Left renal cortex interstitium (tissue), 4 donors: ENCODE results near the gene ANP32A. TPM values are rescaled to one million over a fixed set of nuclear protein-coding genes. Genes with fewer than 3 reads are reported as not detected.

ENCODE experiments used
- DNase-seq, 4 donors: peaks; one replicate each; pipeline ENCODE4 v3.0.0-alpha.2; 2013; ENCODE audit warnings: low read depth in 4 of 4, low spot score in 2 of 4, missing footprints in 1 of 4
- polyA plus RNA-seq, 4 donors: library from polyadenylated mRNA; unstranded; fragments of 120-200 nt; gene quantifications; one replicate each; pipeline ENCODE4 v1.2.1, GENCODE V29; 2013; ENCODE audit not compliant: insufficient read length in 4 of 4

The ANP32A gene
- polyA plus RNA-seq, 4 donors, result 277 to 301 (median 286) TPM

- DNase-seq, result no peak
These were observed 36.5 kb downstream of the ANP32A start for GRCh38 chr15:68784206-68784605.

- DNase-seq, result no peak
These were observed 37.3 kb downstream of the ANP32A start for GRCh38 chr15:68783226-68784058.

GRCh38 chr15:68782589-68783161 lies 38.0 kb downstream of the ANP32A start:
- no peak for DNase-seq

GRCh38 chr15:68781766-68782588 lies 38.7 kb downstream of the ANP32A start:
- DNase-seq, result no peak

DNA sequence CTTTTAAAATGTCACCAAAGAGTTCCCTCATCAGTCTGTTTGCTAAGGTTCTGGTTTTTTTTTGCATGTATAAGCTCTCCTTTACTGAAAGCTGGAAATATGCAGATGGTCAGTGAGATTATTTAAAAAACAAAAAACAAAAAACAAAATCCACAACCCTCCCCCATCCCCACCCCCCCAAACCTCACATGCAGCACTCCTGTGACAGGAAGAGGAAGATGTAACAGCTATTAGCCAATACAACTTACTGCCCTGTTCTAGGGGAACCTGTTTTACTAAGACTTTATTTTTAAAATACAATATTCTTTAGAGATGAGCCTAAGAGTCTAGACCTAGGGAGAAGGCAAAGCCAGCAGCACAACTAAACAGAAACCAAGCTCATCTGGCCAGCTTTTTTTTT lies 39.5 kb downstream of the ANP32A start:
- no peak for DNase-seq

DNA sequence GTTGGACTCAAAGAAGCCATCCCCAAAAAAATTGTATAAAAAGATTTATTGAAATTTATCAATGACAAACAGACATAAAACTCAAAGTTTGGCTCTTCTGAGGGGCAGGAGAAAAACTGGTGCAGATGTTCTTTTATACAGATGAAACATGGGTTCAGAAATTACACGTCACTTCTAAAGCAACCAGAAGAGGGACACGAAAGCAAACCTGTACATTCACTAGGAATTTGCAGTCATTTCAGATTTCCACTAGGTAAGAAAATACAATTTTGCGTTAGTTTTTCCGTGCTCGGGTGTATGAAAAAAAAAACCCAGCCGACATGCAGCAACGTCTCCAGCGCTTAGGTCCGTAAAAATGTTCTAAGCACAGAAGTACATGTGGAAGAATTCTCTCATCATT lies 41.8 kb downstream of the ANP32A start:
- no peak for DNase-seq

GRCh38 chr15:68776477-68777270 lies 44.0 kb downstream of the ANP32A start:
- DNase-seq, result no peak

DNA sequence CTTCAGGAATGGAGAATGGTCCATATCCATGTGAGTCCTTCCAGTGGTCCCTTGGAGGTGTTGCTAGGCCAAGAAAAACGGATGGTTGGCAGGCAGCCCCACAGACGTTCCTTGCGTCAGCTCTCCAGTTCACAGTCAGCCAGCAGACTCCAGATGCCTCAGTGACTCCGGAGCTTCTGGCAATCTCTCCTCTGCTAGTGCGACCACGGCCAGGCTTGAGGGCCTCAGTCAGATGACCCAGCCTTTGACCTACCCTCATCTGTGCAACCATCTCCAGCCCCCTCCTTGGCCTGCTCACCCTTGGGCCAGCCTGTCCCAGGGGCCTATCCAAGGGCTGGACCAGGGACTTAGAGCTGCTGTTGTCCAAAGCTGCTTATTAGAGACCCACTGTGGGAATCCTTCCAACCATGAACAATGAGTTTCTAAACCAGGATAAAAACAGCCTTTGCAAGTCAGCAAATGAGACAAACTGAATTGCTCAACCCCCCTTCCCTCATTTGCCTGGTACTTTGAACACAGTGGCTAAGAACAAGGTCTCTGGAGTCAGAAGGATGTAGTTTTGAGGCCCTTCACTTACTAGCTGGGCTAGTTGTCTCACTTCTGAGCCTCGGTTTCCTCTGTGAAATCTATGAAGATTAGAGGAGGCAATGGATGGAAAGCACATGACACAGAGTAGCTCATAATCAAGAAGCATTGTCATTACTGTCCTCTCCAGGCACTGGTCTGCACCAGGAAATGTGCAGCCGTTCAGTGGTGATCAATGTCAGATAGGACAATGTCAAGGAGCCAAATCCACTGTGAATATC lies 44.8 kb downstream of the ANP32A start:
- no peak for DNase-seq

GRCh38 chr15:68775236-68775577 lies 45.5 kb downstream of the ANP32A start:
- DNase-seq, result no peak

- no peak for DNase-seq
These were observed 46.0 kb downstream of the ANP32A start for GRCh38 chr15:68774521-68775235.

GRCh38 chr15:68774120-68774519 lies 46.6 kb downstream of the ANP32A start:
- DNase-seq, result no peak

- no peak for DNase-seq
These were observed 47.7 kb downstream of the ANP32A start for GRCh38 chr15:68773036-68773435.

DNA sequence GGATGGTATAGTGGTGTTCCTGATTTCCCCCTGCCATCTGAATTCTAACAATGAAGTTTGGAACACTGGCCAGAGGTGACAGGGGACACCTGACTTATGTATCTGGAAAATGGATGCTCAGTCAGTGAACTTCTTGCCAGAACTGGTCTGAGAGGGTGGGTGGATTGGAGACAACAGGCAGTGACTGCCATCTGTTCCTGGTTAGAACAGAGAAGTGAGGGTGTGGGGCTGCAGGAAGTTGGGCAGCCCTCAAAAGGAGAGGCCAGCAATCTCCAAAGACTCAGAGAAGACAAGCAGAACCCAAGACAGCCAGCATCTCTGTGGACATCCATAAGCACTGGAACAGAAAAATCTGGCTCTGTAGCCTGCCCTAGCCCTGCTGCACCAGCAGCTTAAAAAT lies 50.5 kb downstream of the ANP32A start:
- DNase-seq, result no peak

DNA sequence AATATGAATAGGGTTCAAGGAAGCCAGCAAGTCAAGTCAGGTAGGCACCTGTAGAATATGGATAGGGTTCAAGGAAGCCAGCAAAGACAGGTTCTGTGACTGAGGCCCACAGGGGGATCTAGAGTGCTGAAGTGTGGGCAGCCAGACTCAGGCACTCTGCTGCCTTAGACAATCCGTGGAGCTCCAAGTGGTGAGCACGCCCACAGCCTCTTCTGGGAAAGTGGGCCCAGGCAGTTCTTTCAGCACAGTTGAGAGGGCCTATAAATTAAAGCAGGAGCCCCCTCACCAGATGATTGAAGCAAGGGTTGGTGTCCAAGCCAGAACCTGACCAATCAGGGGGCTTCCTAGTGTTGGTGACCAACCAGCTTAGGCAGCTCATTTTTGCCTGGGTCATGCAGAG lies 51.0 kb downstream of the ANP32A start:
- no peak for DNase-seq

GRCh38 chr15:68768321-68768720 lies 52.4 kb downstream of the ANP32A start:
- no peak for DNase-seq

DNA sequence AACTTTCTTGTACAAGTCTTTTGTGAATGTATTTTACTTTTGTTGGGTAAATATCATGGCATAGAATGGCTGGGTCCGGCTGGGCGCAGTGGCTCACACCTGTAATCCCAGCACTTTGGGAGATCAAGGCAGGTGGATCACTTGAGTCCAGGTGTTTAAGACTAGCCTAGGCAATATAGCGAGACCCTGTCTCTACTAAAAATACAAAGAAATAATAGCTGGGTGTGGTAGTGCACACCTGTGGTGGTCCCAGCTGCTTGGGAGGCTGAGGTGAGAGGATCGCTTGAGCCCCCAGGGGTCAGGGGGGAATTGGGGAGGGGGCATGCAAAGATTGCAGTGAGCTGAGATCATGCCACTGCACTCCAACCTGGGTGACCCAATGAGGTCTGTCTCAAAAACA lies 52.9 kb downstream of the ANP32A start:
- no peak for DNase-seq

DNA sequence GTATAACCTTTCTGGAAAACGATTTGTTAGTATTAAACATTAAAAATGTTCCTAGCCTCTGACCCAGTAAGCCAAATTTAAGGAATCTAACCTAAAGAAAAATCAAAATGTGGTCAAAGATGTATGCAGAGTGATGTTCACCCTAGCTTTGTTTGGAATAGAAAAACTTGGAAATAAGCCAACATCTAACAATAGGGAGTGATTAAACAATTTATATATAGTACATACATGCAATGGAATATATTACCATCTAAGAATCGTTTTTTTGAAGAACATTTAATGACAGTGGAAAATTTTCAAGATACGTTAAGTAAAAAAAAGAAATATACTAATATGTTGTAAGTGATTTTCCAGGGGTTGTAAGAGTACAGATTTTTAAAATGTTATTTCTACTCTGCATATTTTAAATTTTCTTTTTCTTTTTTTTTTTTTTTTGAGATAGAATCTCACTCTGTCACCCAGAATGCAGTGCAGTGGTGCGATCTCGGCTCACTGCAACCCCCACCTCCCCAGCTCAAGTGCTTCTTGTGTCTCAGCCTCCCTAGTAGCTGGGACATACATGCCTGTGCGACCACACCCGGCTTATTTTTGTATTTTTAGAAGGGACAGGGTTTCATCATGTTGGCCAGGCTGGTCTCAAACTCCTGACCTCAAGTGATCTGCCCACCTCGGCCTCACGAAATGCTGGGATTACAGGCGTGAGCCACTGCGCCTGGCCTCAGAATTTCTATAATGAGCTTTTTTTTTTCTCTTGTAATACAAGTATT lies 54.9 kb downstream of the ANP32A start:
- no peak for DNase-seq

DNA sequence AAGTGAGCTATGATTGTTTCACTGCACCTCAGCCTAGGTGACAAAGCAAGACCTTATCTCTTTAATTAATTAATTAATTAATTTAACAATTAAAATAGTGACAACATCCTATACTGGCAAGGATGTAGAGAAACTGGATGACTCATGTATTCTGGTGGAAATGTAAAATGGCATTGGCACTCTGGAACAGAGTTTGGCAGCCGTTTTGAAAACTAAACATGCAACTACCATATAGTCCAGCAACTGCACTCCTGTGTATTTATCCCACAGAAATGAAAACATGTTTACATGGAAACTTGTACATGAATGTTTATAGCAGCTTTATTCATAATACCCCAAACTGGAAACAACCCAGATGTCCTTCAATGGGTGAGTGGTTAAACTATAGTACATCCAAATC lies 56.6 kb downstream of the ANP32A start:
- DNase-seq, result no peak

DNA sequence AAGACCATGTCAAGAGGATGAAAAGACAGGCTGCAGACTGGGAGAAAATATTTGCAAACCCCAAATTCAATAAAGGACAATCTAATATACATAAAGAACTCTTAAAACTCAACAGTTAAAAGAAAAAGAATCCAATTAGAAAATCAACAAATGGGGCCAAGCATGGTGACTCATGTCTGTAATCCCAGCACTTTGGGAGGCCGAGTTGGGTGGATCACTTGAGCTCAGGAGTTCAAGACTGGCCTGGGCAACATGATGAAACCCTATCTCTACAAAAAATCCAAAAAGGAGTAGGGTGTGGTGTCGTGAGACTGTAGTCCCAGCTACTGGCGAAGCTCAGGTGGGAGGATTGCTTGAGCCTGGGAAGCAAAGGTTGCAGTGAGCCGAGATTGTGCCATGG lies 57.6 kb downstream of the ANP32A start:
- DNase-seq, result no peak
